Hypothalamus (tissue), 51 donors: ENCODE data around the gene HINFP.
A peak's percentile ranks its signal among the peaks of the same experiment; 100 is the strongest.

ENCODE experiments used
- DNase-seq, 51 donors: peaks; one replicate each; lab custom pipeline; 2025; lab: John Stamatoyannopoulos, UW

Gene HINFP

DNA sequence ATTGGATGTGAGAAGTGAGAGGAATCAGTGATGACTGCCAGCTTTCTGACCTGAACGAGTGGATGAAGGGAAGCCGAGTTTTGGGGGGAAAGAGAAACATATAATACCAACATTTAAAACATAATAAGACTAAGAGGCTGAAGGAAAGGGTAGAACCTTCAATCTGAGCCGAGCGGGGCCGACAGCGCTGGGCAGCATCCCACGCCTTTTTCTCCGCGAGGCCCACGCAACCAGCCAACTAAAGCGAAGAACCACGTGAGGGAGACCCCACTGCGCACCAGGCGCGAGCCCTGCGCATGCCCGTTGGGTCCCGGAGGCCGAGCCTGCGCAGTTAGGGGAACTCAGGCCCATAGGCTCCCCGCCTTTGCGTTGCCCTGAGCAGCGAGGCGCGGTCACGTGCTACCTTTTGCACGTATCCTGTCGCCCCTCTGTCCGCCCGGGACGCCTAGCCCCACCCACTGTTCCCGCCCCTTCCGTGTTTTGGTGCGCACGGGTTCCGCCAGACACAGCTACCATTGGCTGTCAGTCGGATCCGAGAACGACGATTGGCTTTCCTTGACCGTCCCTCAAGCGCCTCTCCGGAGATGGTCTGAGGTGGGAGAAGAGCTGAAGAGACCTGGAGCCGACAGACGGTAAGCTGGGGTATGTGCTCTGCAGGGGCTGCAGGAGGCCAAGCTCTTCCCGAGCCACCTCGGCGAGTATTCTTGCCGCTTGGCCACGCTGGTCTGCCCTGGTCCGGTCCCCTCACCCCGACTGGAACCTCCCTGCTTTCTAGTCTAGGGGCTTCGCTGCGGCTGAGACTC lies at the start of gene HINFP:
Gene HINFP, plus strand, starts transcription at position 573 of the 803 bp plus-strand sequence. CDS start 5,365 bp downstream, outside the sequence.
- peak; percentile 82 to 100 (median 99) for DNase-seq

GRCh38 chr11:119077839-119078238 lies 43.5 kb upstream of the HINFP start:
- DNase-seq, result no peak

DNA sequence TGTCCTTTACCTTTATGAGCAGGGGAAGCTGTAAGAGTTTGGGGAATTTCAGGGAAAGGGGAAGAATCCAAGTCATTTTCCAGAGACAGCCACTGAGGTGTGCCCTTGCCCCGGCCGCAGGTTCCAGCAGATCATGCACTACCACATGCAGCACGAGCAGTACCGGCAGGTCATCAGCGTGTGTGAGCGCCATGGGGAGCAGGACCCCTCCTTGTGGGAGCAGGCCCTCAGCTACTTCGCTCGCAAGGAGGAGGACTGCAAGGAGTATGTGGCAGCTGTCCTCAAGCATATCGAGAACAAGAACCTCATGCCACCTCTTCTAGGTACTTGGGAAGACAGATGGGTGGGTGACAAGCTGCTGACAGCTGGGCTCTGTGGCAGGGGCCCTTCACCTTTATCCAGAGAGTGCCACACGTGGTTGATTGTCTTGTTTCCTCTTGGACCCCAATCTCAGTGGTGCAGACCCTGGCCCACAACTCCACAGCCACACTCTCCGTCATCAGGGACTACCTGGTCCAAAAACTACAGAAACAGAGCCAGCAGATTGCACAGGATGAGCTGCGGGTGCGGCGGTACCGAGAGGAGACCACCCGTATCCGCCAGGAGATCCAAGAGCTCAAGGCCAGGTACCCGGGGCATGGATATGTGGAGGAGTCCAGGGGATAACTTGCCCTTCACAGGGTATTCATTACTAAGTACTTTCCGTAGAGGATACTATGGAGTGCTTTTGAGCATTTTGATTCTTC lies 42.5 kb upstream of the HINFP start:
- no peak for DNase-seq

DNA sequence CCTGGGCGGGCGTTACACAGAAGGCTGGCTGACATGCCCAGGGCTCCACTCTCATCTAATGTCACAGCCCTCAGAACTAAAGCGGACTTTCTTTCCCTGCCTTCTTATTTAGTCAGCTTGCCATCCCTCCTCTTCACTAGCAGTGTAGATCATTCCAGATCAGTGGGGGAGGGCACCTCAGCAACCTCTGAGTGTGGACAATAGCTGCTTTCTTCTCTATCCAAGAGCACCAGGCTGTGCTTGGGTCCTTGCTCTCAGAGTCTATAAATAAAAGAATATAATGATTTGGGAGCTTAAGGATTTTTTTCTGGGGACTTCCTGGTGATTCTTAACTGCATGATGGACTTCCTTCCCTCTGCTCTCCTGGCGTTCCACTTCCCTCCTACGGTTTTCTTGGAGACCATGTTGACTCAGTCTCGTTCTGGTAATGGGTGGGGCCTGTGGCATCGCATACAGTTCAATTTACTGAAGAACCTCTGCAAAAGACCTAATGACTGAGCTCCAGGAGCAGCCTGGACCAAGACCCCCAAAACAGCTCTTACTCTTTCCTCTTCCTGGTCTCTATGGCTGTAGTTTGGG lies 39.6 kb upstream of the HINFP start:
- DNase-seq, result peak in 29 of 51 donors; percentile 9 to 77 (median 43)

GRCh38 chr11:119084663-119085436 lies 36.5 kb upstream of the HINFP start, which contains the start of gene HMBS:
Gene HMBS (plus strand): TSS chr11:119084881. CDS start chr11:119085034, 153 bp downstream.
- DNase-seq, result peak; percentile 81 to 100 (median 92)

DNA sequence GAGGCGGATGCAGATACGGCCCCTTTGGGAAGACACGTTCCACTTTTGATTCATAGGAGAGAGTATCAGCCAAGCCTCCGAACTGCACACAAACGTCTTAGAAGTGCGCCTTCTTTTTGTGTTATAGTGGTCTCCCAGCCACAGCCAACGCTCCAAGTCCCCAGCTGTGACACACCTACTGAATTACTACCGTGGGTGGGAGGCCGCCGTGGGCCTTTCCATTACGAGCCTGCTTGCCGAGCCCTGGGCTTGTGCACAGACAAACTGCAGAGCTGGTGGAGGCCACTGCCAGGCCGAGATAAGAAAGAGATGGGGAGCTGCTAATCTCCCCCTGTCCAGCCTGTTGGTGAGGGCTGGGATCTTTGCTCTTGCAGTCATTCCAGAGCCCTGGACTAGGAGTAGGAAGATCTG lies 35.9 kb upstream of the HINFP start:
- peak in 1 of 51 donors; percentile 46 for DNase-seq

DNA sequence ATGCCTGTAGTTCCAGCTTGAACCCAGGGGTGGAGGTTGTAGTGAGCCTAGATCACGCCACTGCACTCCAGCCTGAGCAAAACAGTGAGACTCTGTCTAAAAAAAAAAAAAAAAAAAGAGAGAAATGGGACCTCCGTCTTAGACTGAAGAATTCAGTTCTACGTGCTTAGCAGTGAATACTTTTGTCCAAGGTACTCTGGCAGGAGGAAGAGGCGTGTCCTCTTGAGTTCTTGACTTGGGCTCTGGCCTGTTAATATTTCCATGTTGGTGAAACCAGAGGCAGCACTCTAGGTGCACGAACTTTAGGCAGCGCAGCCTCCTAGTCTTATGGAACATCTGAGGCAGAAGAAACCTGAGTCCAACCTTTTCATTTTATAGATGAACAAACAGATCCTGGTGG lies 34.3 kb upstream of the HINFP start:
- DNase-seq, result no peak

- no peak for DNase-seq
Observed at GRCh38 chr11:119087747-119088241, 33.6 kb upstream of the HINFP start.

DNA sequence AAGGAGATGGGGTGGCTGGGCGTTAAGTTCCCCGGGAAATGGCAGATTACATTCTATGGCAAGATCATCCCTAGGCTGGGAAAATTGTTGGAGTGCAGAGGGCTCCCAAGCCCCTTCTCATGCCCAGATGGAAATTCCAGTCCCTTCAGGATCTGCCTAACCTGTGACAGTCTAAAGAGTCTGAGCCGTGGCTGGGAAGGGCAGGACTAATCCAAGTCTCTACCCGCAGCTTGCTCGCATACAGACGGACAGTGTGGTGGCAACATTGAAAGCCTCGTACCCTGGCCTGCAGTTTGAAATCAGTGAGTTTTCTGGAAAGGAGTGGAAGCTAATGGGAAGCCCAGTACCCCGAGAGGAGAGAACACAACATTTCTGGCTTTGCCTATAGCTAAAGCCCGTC lies 33.0 kb upstream of the HINFP start:
- no peak for DNase-seq

- DNase-seq, result no peak
Observed at GRCh38 chr11:119089319-119089718, 32.1 kb upstream of the HINFP start.

GRCh38 chr11:119091178-119091577 lies 30.2 kb upstream of the HINFP start:
- DNase-seq, result no peak

DNA sequence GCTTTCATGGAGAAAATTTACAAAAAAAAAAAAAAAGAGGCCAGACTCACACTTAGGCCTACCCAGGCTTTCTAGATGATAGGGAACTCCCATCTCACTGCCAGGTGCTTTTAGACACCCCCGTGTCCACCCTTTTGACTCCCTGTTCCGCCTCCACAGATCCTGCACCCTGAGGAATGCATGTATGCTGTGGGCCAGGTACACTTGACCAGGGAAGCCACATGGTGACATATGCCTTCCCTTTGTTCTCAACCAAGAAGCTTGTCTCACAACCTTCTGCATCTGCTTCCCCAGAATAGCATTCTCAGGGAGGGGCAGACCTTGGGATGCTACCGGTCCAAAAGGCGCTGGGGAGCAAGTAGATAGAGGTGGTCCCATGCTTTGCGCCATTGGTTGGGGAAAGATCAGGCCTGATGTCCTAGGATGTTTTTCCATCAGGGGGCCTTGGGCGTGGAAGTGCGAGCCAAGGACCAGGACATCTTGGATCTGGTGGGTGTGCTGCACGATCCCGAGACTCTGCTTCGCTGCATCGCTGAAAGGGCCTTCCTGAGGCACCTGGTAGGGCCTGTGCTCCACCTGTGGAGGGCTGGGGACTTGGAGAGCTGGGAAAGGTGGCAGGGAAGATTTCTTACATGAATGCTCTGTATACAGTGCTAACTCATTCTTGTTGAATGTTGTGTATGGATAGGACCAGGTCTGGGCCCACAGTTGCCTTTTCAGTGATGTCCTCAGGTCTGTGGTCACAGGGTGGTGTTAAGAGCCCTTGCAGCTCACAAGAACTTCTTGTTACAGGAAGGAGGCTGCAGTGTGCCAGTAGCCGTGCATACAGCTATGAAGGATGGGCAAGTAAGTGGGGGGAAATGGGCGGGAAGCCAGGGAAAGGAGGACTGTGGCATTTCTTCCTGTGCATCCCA lies 29.2 kb upstream of the HINFP start:
- no peak for DNase-seq

- DNase-seq, result peak in 4 of 51 donors; percentile 5 to 20 (median 14)
Observed at GRCh38 chr11:119092880-119093842, 28.2 kb upstream of the HINFP start.

- DNase-seq, result peak in 17 of 51 donors; percentile 16 to 71 (median 44)
Observed at GRCh38 chr11:119093942-119094815, 27.2 kb upstream of the HINFP start.

DNA sequence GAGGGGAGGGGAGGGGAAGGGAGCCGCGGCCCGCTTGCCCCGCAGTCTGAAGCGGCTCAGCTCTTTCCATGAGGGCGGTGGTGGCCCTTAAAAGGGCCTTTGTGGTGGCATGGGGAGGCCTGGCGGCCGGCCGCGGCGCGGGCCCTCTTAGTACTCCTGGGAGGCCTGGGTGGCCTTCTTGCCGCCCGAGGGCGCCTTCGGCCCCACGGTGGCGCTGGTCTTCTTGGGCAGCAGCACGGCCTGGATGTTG lies 26.6 kb upstream of the HINFP start:
- peak in 33 of 51 donors; percentile 55 to 87 (median 77) for DNase-seq

- peak; percentile 74 to 100 (median 99) for DNase-seq
Observed at GRCh38 chr11:119095066-119095880, 26.1 kb upstream of the HINFP start.
